Amygdala (tissue), 56 donors: ENCODE measurements around the gene SMPD4.
"Not testable (repeated sequence)": the region's sequence is repeated elsewhere in the genome, so short reads cannot be mapped to it uniquely, and the experiment has no call there.

ENCODE experiments used
- DNase-seq, 56 donors: peaks; one replicate each; lab custom pipeline; 2025; lab: John Stamatoyannopoulos, UW

The SMPD4 gene

GRCh38 chr2:130160131-130160530 is 21.3 kb downstream of the SMPD4 start:
- no peak for DNase-seq

- DNase-seq, result not testable (repeated sequence)
These were observed 22.0 kb downstream of the SMPD4 start for GRCh38 chr2:130159376-130159775.

- no peak for DNase-seq
These were observed 22.8 kb downstream of the SMPD4 start for GRCh38 chr2:130158631-130159030.

- not testable (repeated sequence) for DNase-seq
These were observed 23.4 kb downstream of the SMPD4 start for GRCh38 chr2:130157825-130158514.

GRCh38 chr2:130157354-130157753 is 24.0 kb downstream of the SMPD4 start:
- DNase-seq, result not testable (repeated sequence)

GRCh38 chr2:130156624-130157004 is 24.8 kb downstream of the SMPD4 start:
- DNase-seq, result no peak

- peak in 16 of 56 donors; percentile 11 to 48 (median 30) for DNase-seq
These were observed 25.3 kb downstream of the SMPD4 start for GRCh38 chr2:130155956-130156623.

- DNase-seq, result no peak
These were observed 26.3 kb downstream of the SMPD4 start for GRCh38 chr2:130154773-130155765.

- DNase-seq, result not testable (repeated sequence)
These were observed 27.0 kb downstream of the SMPD4 start for GRCh38 chr2:130154423-130154770.

- DNase-seq, result not testable (repeated sequence)
These were observed 27.5 kb downstream of the SMPD4 start for GRCh38 chr2:130153721-130154422.

- no peak for DNase-seq
These were observed 28.4 kb downstream of the SMPD4 start for GRCh38 chr2:130152816-130153595.

GRCh38 chr2:130152136-130152815 is 29.1 kb downstream of the SMPD4 start:
- DNase-seq, result peak in 4 of 56 donors; percentile 15 to 48 (median 24)

- DNase-seq, result not testable (repeated sequence)
These were observed 30.3 kb downstream of the SMPD4 start for GRCh38 chr2:130151145-130151512.

GRCh38 chr2:130150181-130151144 is 30.9 kb downstream of the SMPD4 start:
- DNase-seq, result no peak

GRCh38 chr2:130148515-130148914 is 32.9 kb downstream of the SMPD4 start:
- DNase-seq, result not testable (repeated sequence)

- peak in 14 of 56 donors; percentile 11 to 55 (median 25) for DNase-seq
These were observed 36.4 kb downstream of the SMPD4 start, which contains the start of gene CCDC74B for GRCh38 chr2:130145006-130145414. Gene CCDC74B, minus strand, starts transcription at chr2:130145112. Its CDS starts 116 bp downstream, at chr2:130144996.

GRCh38 chr2:130143266-130144039 is 37.9 kb downstream of the SMPD4 start:
- not testable (repeated sequence) for DNase-seq
